H1 (cell line): Measurements from ENCODE around the gene ARNT2. TPM values are rescaled to one million over a fixed set of nuclear protein-coding genes. Genes with fewer than 3 reads are reported as not detected.

Experiments used
- CTCF ChIA-PET: fragments of 300-600 bp; sonication (Branson Sonifier 250); formaldehyde crosslinking; loops from one replicate; lab custom pipeline; 2021; ENCODE audit not compliant: partially characterized antibody; lab: Charles Lee
- POLR2A ChIA-PET: fragments of 300-600 bp; sonication (Branson Sonifier 250); formaldehyde crosslinking; loops from one replicate; lab custom pipeline; 2021; ENCODE audit warnings: inconsistent platforms; ENCODE audit not compliant: partially characterized antibody; lab: Charles Lee
- DNase-seq, 2 experiments: peaks; one replicate each; pipeline versions ENCODE4 v3.0.0 to v3.0.0-alpha.2; 2010 to 2022; ENCODE audit warnings: low spot score in 2 of 2, low read depth in 1 of 2, mixed read lengths in 1 of 2
- FAIRE-seq: peaks from 2 replicates; lab custom pipeline; 2011; peaks lifted over from hg19 to GRCh38; lab: Jason Lieb, UNC
- H2AFZ ChIP-seq: 2 replicates; pipeline ENCODE4 v1.8.1; 2012; ENCODE audit warnings: low read length, inconsistent platforms
- H2AK5ac ChIP-seq: 2 replicates; pipeline ENCODE4 v1.6.1; 2013; ENCODE audit warnings: low read depth, low read length
- H2BK120ac ChIP-seq: replicated peaks from 2 replicates; pipeline ENCODE3; 2013; ENCODE audit warnings: low read depth, low read length, inconsistent platforms
- H2BK12ac ChIP-seq: 2 replicates; pipeline ENCODE4 v1.6.1; 2013; ENCODE audit warnings: low read depth, low read length
- H2BK15ac ChIP-seq: 2 replicates; pipeline ENCODE4 v1.6.1; 2013; ENCODE audit warnings: low read length
- H2BK20ac ChIP-seq: 2 replicates; pipeline ENCODE4 v1.6.1; 2013; ENCODE audit warnings: low read length
- H2BK5ac ChIP-seq: 2 replicates; pipeline ENCODE4 v1.6.1; 2013; ENCODE audit warnings: low read depth, low read length
- H3K14ac ChIP-seq: 2 replicates; pipeline ENCODE4 v1.6.1; 2013; ENCODE audit warnings: inconsistent platforms; ENCODE audit not compliant: insufficient read length
- H3K18ac ChIP-seq: 2 replicates; pipeline ENCODE4 v1.6.1; 2013; ENCODE audit warnings: low read length; ENCODE audit errors: extremely low read depth
- H3K23ac ChIP-seq: 2 replicates; pipeline ENCODE4 v1.6.1; 2013; ENCODE audit warnings: inconsistent platforms; ENCODE audit not compliant: insufficient read length
- H3K23me2 ChIP-seq: 2 replicates; pipeline ENCODE4 v1.6.1; 2013; ENCODE audit warnings: low read depth, low read length
- H3K27ac ChIP-seq: 2 replicates; pipeline ENCODE4 v1.6.1; 2011; ENCODE audit warnings: low read depth, low read length, inconsistent platforms
- H3K27me3 ChIP-seq, 4 experiments: replicated peaks in 1 of 4; 1 replicate in 1 of 4; 2 replicates in 3 of 4; pipeline versions ENCODE4 v1.6.1 to v1.8.1; 2011 to 2013; ENCODE audit warnings: low read length in 3 of 4, mild to moderate bottlenecking in 3 of 4, inconsistent platforms in 2 of 4, mixed read lengths in 2 of 4, moderate library complexity in 1 of 4; ENCODE audit not compliant: control insufficient read depth in 3 of 4, insufficient read depth in 3 of 4; ENCODE audit errors: extremely low read depth in 1 of 4
- H3K36me3 ChIP-seq, 4 experiments: 2 replicates each; pipeline versions ENCODE4 v1.6.1 to v1.8.1; 2011 to 2013; ENCODE audit warnings: mild to moderate bottlenecking in 4 of 4, low read length in 3 of 4, moderate library complexity in 2 of 4, control low read depth in 1 of 4, inconsistent platforms in 1 of 4; ENCODE audit not compliant: insufficient read depth in 4 of 4, control insufficient read depth in 2 of 4
- H3K4ac ChIP-seq: replicated peaks from 2 replicates; pipeline ENCODE3; 2013; ENCODE audit warnings: low read length, low read depth, mixed read lengths, inconsistent platforms; ENCODE audit not compliant: insufficient read length
- H3K4me1 ChIP-seq, 4 experiments: replicated peaks in 1 of 4; 1 replicate in 1 of 4; 2 replicates in 3 of 4; pipeline versions ENCODE4 v1.6.1 to v1.8.1; 2011 to 2013; ENCODE audit warnings: low read length in 3 of 4, inconsistent platforms in 2 of 4, mixed read lengths in 1 of 4; ENCODE audit not compliant: insufficient read depth in 4 of 4, control insufficient read depth in 3 of 4
- H3K4me2 ChIP-seq, 2 experiments: 2 replicates each; pipeline versions ENCODE4 v1.6.1 to v1.8.1; 2011 to 2013; ENCODE audit warnings: low read depth in 2 of 2, low read length in 2 of 2, control low read depth in 1 of 2, inconsistent platforms in 1 of 2, mild to moderate bottlenecking in 1 of 2; ENCODE audit not compliant: insufficient read depth in 1 of 2
- H3K4me3 ChIP-seq, 4 experiments: fragments of 200-600, 300-600 bp in 1 of 4; sonication (generic), shearing (Covaris generic), sonication (Bioruptor Twin) in 1 of 4; 2 replicates each; pipeline versions ENCODE4 v1.5.1 to v1.8.1; 2011 to 2016; ENCODE audit warnings: low read length in 4 of 4, low read depth in 3 of 4, control low read depth in 2 of 4, inconsistent platforms in 2 of 4, mild to moderate bottlenecking in 2 of 4, mixed read lengths in 1 of 4, moderate library complexity in 1 of 4; ENCODE audit not compliant: insufficient read depth in 2 of 4; ENCODE audit errors: extremely low read depth in 1 of 4
- H3K56ac ChIP-seq: replicated peaks from 2 replicates; pipeline ENCODE3; 2013; ENCODE audit warnings: low read depth, mild to moderate bottlenecking, mixed read lengths, low read length, inconsistent platforms; ENCODE audit not compliant: insufficient read length
- H3K79me1 ChIP-seq: 2 replicates; pipeline ENCODE4 v1.6.1; 2013; ENCODE audit warnings: low read depth, low read length, control low read depth
- H3K79me2 ChIP-seq, 2 experiments: 2 replicates each; pipeline versions ENCODE4 v1.6.1 to v1.8.1; 2012 to 2013; ENCODE audit warnings: low read length in 2 of 2, mild to moderate bottlenecking in 2 of 2, inconsistent platforms in 1 of 2; ENCODE audit not compliant: insufficient read depth in 2 of 2, control insufficient read depth in 1 of 2
- H3K9ac ChIP-seq, 4 experiments: replicated peaks in 1 of 4; 1 replicate in 1 of 4; 2 replicates in 3 of 4; pipeline versions ENCODE4 v1.6.1 to v1.8.1; 2011 to 2013; ENCODE audit warnings: low read depth in 3 of 4, low read length in 3 of 4, control low read depth in 2 of 4, mild to moderate bottlenecking in 2 of 4, moderate library complexity in 2 of 4, inconsistent platforms in 1 of 4; ENCODE audit errors: extremely low read depth in 1 of 4
- H3K9me3 ChIP-seq, 2 experiments: 2 replicates each; pipeline versions ENCODE4 v1.6.1 to v1.8.1; 2012 to 2013; ENCODE audit warnings: mild to moderate bottlenecking in 2 of 2, moderate library complexity in 2 of 2, control low read depth in 1 of 2, inconsistent platforms in 1 of 2, low read depth in 1 of 2, low read length in 1 of 2, mixed read lengths in 1 of 2; ENCODE audit not compliant: insufficient read depth in 2 of 2
- H4K20me1 ChIP-seq, 2 experiments: replicated peaks in 1 of 2; 2 replicates each; pipeline versions ENCODE3 to v1.8.1; 2011 to 2013; ENCODE audit warnings: inconsistent platforms in 2 of 2, low read length in 2 of 2, mild to moderate bottlenecking in 1 of 2; ENCODE audit not compliant: insufficient read depth in 2 of 2, control insufficient read depth in 1 of 2
- H4K5ac ChIP-seq: 2 replicates; pipeline ENCODE4 v1.6.1; 2013; ENCODE audit warnings: low read length, low read depth, mixed read lengths, inconsistent platforms; ENCODE audit not compliant: insufficient read length
- H4K8ac ChIP-seq: 2 replicates; pipeline ENCODE4 v1.8.0; 2013; ENCODE audit warnings: mild to moderate bottlenecking, moderate library complexity, low read length, inconsistent platforms; ENCODE audit not compliant: insufficient read depth; ENCODE audit errors: extremely low read depth
- H4K91ac ChIP-seq: replicated peaks from 2 replicates; pipeline ENCODE3; 2013; ENCODE audit warnings: low read length, mixed read lengths, inconsistent platforms; ENCODE audit not compliant: insufficient read length
- CBX8 ChIP-seq: fragments of 300-800, 300-1000 bp; sonication (generic); IDR thresholded peaks from 2 replicates; pipeline ENCODE4 v1.7.1; 2016; ENCODE audit warnings: low read depth, low read length, borderline replicate concordance
- CHD2 ChIP-seq: IDR thresholded peaks from 2 replicates; pipeline ENCODE4 v1.6.1; 2012; ENCODE audit warnings: low read length, improper control_type of control experiment
- CREB1 ChIP-seq: IDR thresholded peaks from 2 replicates; pipeline ENCODE4 v1.6.1; 2012; ENCODE audit warnings: inconsistent platforms
- EGR1 ChIP-seq: IDR thresholded peaks from 2 replicates; pipeline ENCODE4 v1.6.1; 2011; ENCODE audit warnings: low read depth, low read length, borderline replicate concordance
- GTF2F1 ChIP-seq: IDR thresholded peaks from 2 replicates; pipeline ENCODE4 v1.6.1; 2012; ENCODE audit warnings: low read depth, low read length, improper control_type of control experiment, borderline replicate concordance
- HDAC6 ChIP-seq: IDR thresholded peaks from one replicate; pipeline ENCODE4 v1.7.1; 2012; ENCODE audit warnings: low read depth, mild to moderate bottlenecking, inconsistent platforms, low read length, moderate library complexity
- PHF8 ChIP-seq: fragments of 200-600 bp; sonication (generic); conservative IDR thresholded peaks from 2 replicates; pipeline ENCODE4 v1.7.1; 2012; ENCODE audit warnings: low read depth, mild to moderate bottlenecking, inconsistent platforms, low read length, moderate library complexity
- RFX5 ChIP-seq: IDR thresholded peaks from 2 replicates; pipeline ENCODE4 v1.6.1; 2011; ENCODE audit warnings: low read depth, low read length, improper control_type of control experiment, borderline replicate concordance
- SIX5 ChIP-seq: IDR thresholded peaks from 2 replicates; pipeline ENCODE4 v1.6.1; 2011; ENCODE audit warnings: mild to moderate bottlenecking, low read depth, low read length
- SUZ12 ChIP-seq: fragments of 200-600 bp; sonication (generic); IDR thresholded peaks from 2 replicates; pipeline ENCODE4 v1.6.1; 2012; ENCODE audit warnings: mild to moderate bottlenecking, inconsistent platforms, low read length, moderate library complexity, mixed read lengths
- TAF1 ChIP-seq: IDR thresholded peaks from 2 replicates; pipeline ENCODE4 v1.6.1; 2011; ENCODE audit warnings: mild to moderate bottlenecking, low read depth, low read length
- TCF12 ChIP-seq: IDR thresholded peaks from 2 replicates; pipeline ENCODE4 v1.6.1; 2011; ENCODE audit warnings: low read depth, mild to moderate bottlenecking, low read length
- ZNF274 ChIP-seq: IDR thresholded peaks from 2 replicates; pipeline ENCODE4 v1.7.0; 2012; ENCODE audit warnings: low read length, borderline replicate concordance; ENCODE audit errors: extremely low read depth
- WGBS, 2 experiments: shearing (Covaris generic) in 1 of 2; methylation state at CpG; one replicate each; pipeline versions ENCODE4 v1.1.6 to v1.1.7; 2013 to 2015; ENCODE audit warnings: low lambda C conversion rate in 2 of 2, mixed read lengths in 2 of 2, inconsistent platforms in 1 of 2, low coverage in 1 of 2, missing lambda C conversion rate in 1 of 2; ENCODE audit not compliant: insufficient replicate concordance in 2 of 2, insufficient coverage in 1 of 2, insufficient read length in 1 of 2; ENCODE audit errors: extremely low coverage in 1 of 2, missing lambda C conversion rate in 1 of 2; 5-methylcytosine and 5-hydroxymethylcytosine counted together
- polyA plus RNA-seq, 7 experiments: library from polyadenylated mRNA; depleted of rRNA in 3 of 7; stranded (reverse) in 5 of 7; unstranded in 2 of 7; fragments of >200 nt in 5 of 7; fragments of 200-250 nt in 2 of 7; gene quantifications; 1 replicate in 5 of 7; 2 replicates in 1 of 7; 4 replicates in 1 of 7; pipeline versions ENCODE4 v1.2.1 to v1.2.3, GENCODE V29; 2011 to 2013; ENCODE audit warnings: missing spikeins in 2 of 7, mixed read lengths in 2 of 7
- total RNA-seq: library from RNA; stranded (reverse); fragmentation: NEBNext Ultra II Directional; extraction: Animal tissue kit (Norgen Biotek cat#: 25700); gene quantifications from 2 replicates; pipeline ENCODE4 v1.2.1, GENCODE V29; 2021
- TF ChIP-seq, protein P1 (sequence below): IDR thresholded peaks from 2 replicates; pipeline ENCODE4 v1.6.1; 2012; ENCODE audit warnings: inconsistent platforms

ARNT2 gene
- total and polyA plus RNA-seq, 2 of the 8 experiments (the other 6 are each of a cell fraction or from before 2014, with no cell fraction given): 9.5 to 14.6 TPM

DNA sequence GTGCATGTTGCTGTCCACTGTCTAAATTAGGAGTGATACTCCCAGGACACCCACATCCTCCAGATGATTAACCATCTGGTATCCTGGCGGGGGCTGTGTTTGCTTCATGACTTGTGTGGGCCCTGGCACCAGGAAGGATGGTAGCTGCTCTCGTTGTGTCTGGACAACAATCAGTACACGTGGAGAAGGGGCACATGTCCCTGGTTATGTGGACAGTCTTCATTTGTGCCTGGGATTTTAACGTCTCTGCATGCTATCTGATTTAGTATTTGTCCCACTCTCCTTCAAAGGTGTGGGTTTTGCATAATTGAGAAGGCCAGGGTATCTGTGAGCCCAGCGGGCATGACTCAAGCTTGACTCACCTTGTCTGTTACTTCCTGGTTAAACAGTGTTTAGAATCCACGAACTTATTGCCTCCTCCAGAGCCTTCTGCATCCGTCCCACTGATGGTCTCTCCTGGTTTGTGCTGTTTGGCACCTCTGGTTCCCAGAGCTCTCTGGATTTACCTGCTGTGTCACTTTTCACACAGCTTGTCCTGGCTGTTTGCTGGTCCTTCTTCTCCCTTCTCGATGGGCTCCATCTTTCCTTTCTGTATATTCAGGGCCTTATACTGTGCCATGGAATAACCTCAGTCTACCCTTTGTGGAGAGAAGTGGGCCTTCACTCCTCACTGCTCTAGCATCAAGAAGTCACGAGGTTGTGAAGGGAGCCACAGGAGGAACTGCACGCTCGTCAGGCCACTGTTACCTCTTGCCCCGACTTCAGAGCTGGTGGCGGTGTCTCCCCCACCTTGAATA, 32.5 kb downstream of the ARNT2 start:
- H2BK15ac ChIP-seq: no peak overlapping the region
- peaks cover under 1 to 3% (median 2%) of the 10 kb centered on the region in 4 experiments; a peak in 4 of 7 replicates for H3K4me1 ChIP-seq
- peaks cover 0 to under 1% of the 10 kb centered on the region in 2 experiments for H4K20me1 ChIP-seq
- H3K56ac ChIP-seq: no peak overlapping the region
- H3K9ac ChIP-seq: no peak overlapping the region
- H4K8ac ChIP-seq: no peak overlapping the region
- no peak overlapping the region for H4K91ac ChIP-seq
- no peak overlapping the region for H3K27ac ChIP-seq
- no peaks in the 10 kb centered on the region for H3K79me1 ChIP-seq
- no peaks in the 10 kb centered on the region for H3K27me3 ChIP-seq
- no peak overlapping the region for H2AK5ac ChIP-seq
- no peak overlapping the region for H3K4me2 ChIP-seq
- H3K14ac ChIP-seq: no peak overlapping the region
- H4K5ac ChIP-seq: no peak overlapping the region
- no peak overlapping the region for H2BK120ac ChIP-seq
- no peak overlapping the region for H2BK12ac ChIP-seq
- no peaks in the 10 kb centered on the region for H3K23me2 ChIP-seq
- H3K23ac ChIP-seq: no peak overlapping the region
- CTCF ChIA-PET: interaction anchor here (0.6 to 2.1 kb wide), 7 partner anchors 8 to 498 kb away, joined by 3 to 6 read pairs (median 5); no protein-coding TSS in a partner anchor
- FAIRE-seq: no peak
- DNase-seq: no peak
- H3K79me2 ChIP-seq: no peaks in the 10 kb centered on the region; a peak in 1 of 4 replicates
- no peak overlapping the region for H3K18ac ChIP-seq
- no peak overlapping the region for H3K4ac ChIP-seq
- no peaks in the 10 kb centered on the region for H3K9me3 ChIP-seq
- no peak overlapping the region for H3K4me3 ChIP-seq
- 85% methylated on average over 13 of the region's 13 CpGs; no CpG with 5 or more reads in 1 of the 2 experiments for WGBS, 2 experiments
- POLR2A ChIA-PET: no interaction called here
- no peak overlapping the region for H2BK20ac ChIP-seq
- H2AFZ ChIP-seq: no peak overlapping the region
- H2BK5ac ChIP-seq: no peak overlapping the region
- no peaks in the 10 kb centered on the region for H3K36me3 ChIP-seq
- TF ChIP-seq SIX5 (no peak), GTF2F1 (no peak), CREB1 (no peak), RFX5 (no peak), CHD2 (no peak), HDAC6 (no peak), TCF12 (no peak), TAF1 (no peak), ZNF274 (no peak), EGR1 (no peak), CBX8 (no peak), SUZ12 (no peak), PHF8 (no peak)
- TF ChIP-seq, protein P1, sequence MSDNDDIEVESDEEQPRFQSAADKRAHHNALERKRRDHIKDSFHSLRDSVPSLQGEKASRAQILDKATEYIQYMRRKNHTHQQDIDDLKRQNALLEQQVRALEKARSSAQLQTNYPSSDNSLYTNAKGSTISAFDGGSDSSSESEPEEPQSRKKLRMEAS: no peak
